HG03342 (cell line): Measurements from ENCODE around the gene RABGGTA.

ENCODE experiments used
- ATAC-seq: cut with Tn5 transposase; IDR thresholded peaks from one replicate; pipeline ENCODE4 v1.9.1; 2021; ENCODE audit warnings: mild to moderate bottlenecking, moderate library complexity; ENCODE audit not compliant: unreplicated experiment

Gene RABGGTA

GRCh38 chr14:24271134-24271833 lies at the start of gene RABGGTA:
Gene RABGGTA (minus strand): TSS chr14:24271597. CDS start chr14:24271115, 482 bp downstream.
- ATAC-seq, result peak; percentile 83

- no peak for ATAC-seq
These were observed 45.9 kb upstream of the RABGGTA start for GRCh38 chr14:24317141-24317928.

- ATAC-seq, result no peak
These were observed 45.2 kb upstream of the RABGGTA start for GRCh38 chr14:24316597-24316950.

- ATAC-seq, result no peak
These were observed 44.6 kb upstream of the RABGGTA start for GRCh38 chr14:24315807-24316596.

GRCh38 chr14:24315243-24315806 lies 43.9 kb upstream of the RABGGTA start:
- ATAC-seq, result no peak

GRCh38 chr14:24314377-24315193 lies 43.2 kb upstream of the RABGGTA start:
- ATAC-seq, result no peak

GRCh38 chr14:24313913-24314312 lies 42.5 kb upstream of the RABGGTA start:
- no peak for ATAC-seq

- ATAC-seq, result no peak
These were observed 41.5 kb upstream of the RABGGTA start for GRCh38 chr14:24312736-24313507.

GRCh38 chr14:24311837-24312615 lies 40.6 kb upstream of the RABGGTA start:
- no peak for ATAC-seq

GRCh38 chr14:24310646-24311604 lies 39.5 kb upstream of the RABGGTA start, which contains the start of gene LTB4R:
Gene LTB4R (plus strand): TSS chr14:24311502. CDS start chr14:24315652, 4,150 bp downstream.
- ATAC-seq, result peak; percentile 56

GRCh38 chr14:24310265-24310645 lies 38.9 kb upstream of the RABGGTA start:
- ATAC-seq, result no peak

GRCh38 chr14:24309538-24310264 lies 38.3 kb upstream of the RABGGTA start, which contains the start of gene LTB4R2:
Gene LTB4R2 (plus strand): TSS chr14:24310140. CDS start chr14:24310665, 525 bp downstream.
- no peak for ATAC-seq

- no peak for ATAC-seq
These were observed 37.1 kb upstream of the RABGGTA start for GRCh38 chr14:24308342-24309124.

GRCh38 chr14:24307575-24308341 lies 36.4 kb upstream of the RABGGTA start, which contains the start of gene CIDEB:
Gene CIDEB (minus strand): TSS chr14:24307977. CDS start chr14:24307858, 119 bp downstream.
- peak; percentile 34 for ATAC-seq

GRCh38 chr14:24307156-24307574 lies 35.8 kb upstream of the RABGGTA start:
- no peak for ATAC-seq
